Fibroblast of lung (primary cell): ENCODE measurements around the gene YIPF3. TPM values are rescaled to one million over a fixed set of nuclear protein-coding genes. Genes with fewer than 3 reads are reported as not detected.

Experiments used
- DNase-seq, 2 donors: peaks; one replicate each; pipeline versions ENCODE4 v3.0.0 to v3.0.0-alpha.2; 2010; ENCODE audit warnings: low read depth in 2 of 2
- H2AFZ ChIP-seq: 2 replicates; pipeline ENCODE4 v1.5.1; 2012; ENCODE audit warnings: low read length, control low read depth, inconsistent platforms
- H3K27ac ChIP-seq: 2 replicates; pipeline ENCODE4 v1.5.1; 2011; ENCODE audit warnings: low read length, control low read depth; ENCODE audit not compliant: insufficient read depth
- H3K27me3 ChIP-seq: 2 replicates; pipeline ENCODE4 v1.5.1; 2011; ENCODE audit warnings: mild to moderate bottlenecking, low read length; ENCODE audit not compliant: control insufficient read depth, insufficient read depth
- H3K36me3 ChIP-seq: 2 replicates; pipeline ENCODE4 v1.5.1; 2011; ENCODE audit warnings: low read length; ENCODE audit not compliant: control insufficient read depth, insufficient read depth
- H3K4me1 ChIP-seq: 2 replicates; pipeline ENCODE4 v1.5.1; 2011; ENCODE audit warnings: low read length; ENCODE audit not compliant: control insufficient read depth, insufficient read depth; ENCODE audit errors: extremely low read depth
- H3K4me2 ChIP-seq: 2 replicates; pipeline ENCODE4 v1.5.1; 2011; ENCODE audit warnings: low read length, control low read depth; ENCODE audit not compliant: insufficient read depth; ENCODE audit errors: extremely low read depth
- H3K4me3 ChIP-seq, 4 experiments: fragments of 200-600 bp in 1 of 4; sonication (generic) in 1 of 4; replicated peaks in 1 of 4; 2 replicates each; pipeline ENCODE4 v1.5.1; 2011 to 2016; ENCODE audit warnings: low read length in 4 of 4, low read depth in 3 of 4, mild to moderate bottlenecking in 3 of 4, control low read depth in 2 of 4, inconsistent platforms in 1 of 4, mixed read lengths in 1 of 4; ENCODE audit not compliant: insufficient read depth in 1 of 4; ENCODE audit errors: control extremely low read depth in 1 of 4
- H3K79me2 ChIP-seq: 2 replicates; pipeline ENCODE4 v1.5.1; 2012; ENCODE audit warnings: mild to moderate bottlenecking, low read length, inconsistent platforms; ENCODE audit not compliant: control insufficient read depth, insufficient read depth
- H3K9ac ChIP-seq: 2 replicates; pipeline ENCODE4 v1.5.1; 2011; ENCODE audit warnings: mild to moderate bottlenecking, low read length, control low read depth; ENCODE audit not compliant: insufficient read depth
- H3K9me3 ChIP-seq: 2 replicates; pipeline ENCODE4 v1.5.1; 2012; ENCODE audit warnings: low read depth, low read length; ENCODE audit not compliant: control insufficient read depth, insufficient read depth
- H4K20me1 ChIP-seq: 2 replicates; pipeline ENCODE4 v1.5.1; 2011; ENCODE audit warnings: low read length; ENCODE audit not compliant: control insufficient read depth, insufficient read depth; ENCODE audit errors: extremely low read depth
- CTCF ChIP-seq, 2 donors: IDR thresholded peaks in 1 of 2; conservative IDR thresholded peaks in 1 of 2; 1 replicate in 1 of 2; 2 replicates in 1 of 2; pipeline ENCODE4 v1.5.1; 2011 to 2012; ENCODE audit warnings: low read length in 2 of 2, control low read depth in 1 of 2, inconsistent platforms in 1 of 2, low read depth in 1 of 2, mild to moderate bottlenecking in 1 of 2
- EZH2 ChIP-seq: IDR thresholded peaks from 2 replicates; pipeline ENCODE4 v1.5.1; 2012; ENCODE audit warnings: low read length, control low read depth, mild to moderate bottlenecking; ENCODE audit errors: missing control alignments
- polyA plus RNA-seq, 2 donors: library from polyadenylated mRNA; depleted of rRNA in 1 of 2; stranded (reverse) in 1 of 2; unstranded in 1 of 2; fragments of >200 nt; gene quantifications; 2 replicates each; pipeline ENCODE4 v1.2.1, GENCODE V29; 2011 to 2012; ENCODE audit warnings: missing spikeins in 1 of 2
- total RNA-seq: library from RNA; depleted of rRNA; stranded (reverse); fragments of >200 nt; gene quantifications from 2 replicates; pipeline ENCODE4 v1.2.1, GENCODE V29; 2014

The YIPF3 gene
- total and polyA plus RNA-seq, 2 donors (not counting 1 experiment from before 2014, with no cell fraction given), result 106 to 173 TPM

GRCh38 chr6:43509142-43509983 is 7.4 kb downstream of the YIPF3 start:
- H3K4me2 ChIP-seq, result peak overlapping the region; percentile 85
- peaks cover 31% of the 10 kb centered on the region for H3K36me3 ChIP-seq
- peak overlapping the region; percentile 36 for H2AFZ ChIP-seq
- H3K9ac ChIP-seq, result no peak overlapping the region
- H3K27me3 ChIP-seq, result no peaks in the 10 kb centered on the region
- H3K27ac ChIP-seq, result no peak overlapping the region
- no peaks in the 10 kb centered on the region for H3K9me3 ChIP-seq
- peak overlapping the region; percentile 29 to 63 (median 51) for H3K4me3 ChIP-seq
- no peaks in the 10 kb centered on the region for H4K20me1 ChIP-seq
- TF ChIP-seq CTCF (conservative IDR thresholded peaks at IDR 0.05 in 1 of 2, IDR thresholded peaks at IDR 0.05 in 1 of 2; ENCODE audit: low read depth in 1 of 2, low read length in 2 of 2), result no peak
- TF ChIP-seq EZH2, result no peak
- DNase-seq, result no peak
- peaks cover 2% of the 10 kb centered on the region for H3K79me2 ChIP-seq
- peaks cover 3% of the 10 kb centered on the region for H3K4me1 ChIP-seq

- Histone ChIP-seq H2AFZ (no peak overlapping the region), H3K27me3 (no peaks in the 10 kb centered on the region), H3K4me2 (no peak overlapping the region), H3K9me3 (no peaks in the 10 kb centered on the region), H3K4me3 (no peak overlapping the region), H3K79me2 (no peaks in the 10 kb centered on the region), H3K9ac (no peak overlapping the region), H3K36me3 (peaks cover 31% of the 10 kb centered on the region), H3K4me1 (peaks cover 3% of the 10 kb centered on the region), H3K27ac (no peak overlapping the region), H4K20me1 (no peaks in the 10 kb centered on the region)
- DNase-seq, result no peak
- TF ChIP-seq EZH2 (no peak), CTCF (conservative IDR thresholded peaks at IDR 0.05 in 1 of 2, IDR thresholded peaks at IDR 0.05 in 1 of 2; ENCODE audit: low read depth in 1 of 2, low read length in 2 of 2) (no peak)
Measured at GRCh38 chr6:43508481-43509141, 8.1 kb downstream of the YIPF3 start.

GRCh38 chr6:43506667-43507471 is 9.9 kb downstream of the YIPF3 start:
- H3K36me3 ChIP-seq, result peaks cover 24% of the 10 kb centered on the region
- H3K9ac ChIP-seq, result no peak overlapping the region
- H4K20me1 ChIP-seq, result no peaks in the 10 kb centered on the region
- H3K4me1 ChIP-seq, result peaks cover 3% of the 10 kb centered on the region
- DNase-seq, result peak; percentile 55 to 81
- H2AFZ ChIP-seq, result no peak overlapping the region
- no peaks in the 10 kb centered on the region for H3K79me2 ChIP-seq
- TF ChIP-seq EZH2 (no peak), CTCF (conservative IDR thresholded peaks at IDR 0.05 in 1 of 2, IDR thresholded peaks at IDR 0.05 in 1 of 2; ENCODE audit: low read depth in 1 of 2, low read length in 2 of 2) (peak; percentile 89 to 91)
- no peaks in the 10 kb centered on the region for H3K27me3 ChIP-seq
- no peak overlapping the region for H3K4me2 ChIP-seq
- H3K9me3 ChIP-seq, result no peaks in the 10 kb centered on the region
- no peak overlapping the region for H3K27ac ChIP-seq
- H3K4me3 ChIP-seq, result no peak overlapping the region
